Measurements from ENCODE around the gene RPS6KA2.

RPS6KA2 gene

DNA sequence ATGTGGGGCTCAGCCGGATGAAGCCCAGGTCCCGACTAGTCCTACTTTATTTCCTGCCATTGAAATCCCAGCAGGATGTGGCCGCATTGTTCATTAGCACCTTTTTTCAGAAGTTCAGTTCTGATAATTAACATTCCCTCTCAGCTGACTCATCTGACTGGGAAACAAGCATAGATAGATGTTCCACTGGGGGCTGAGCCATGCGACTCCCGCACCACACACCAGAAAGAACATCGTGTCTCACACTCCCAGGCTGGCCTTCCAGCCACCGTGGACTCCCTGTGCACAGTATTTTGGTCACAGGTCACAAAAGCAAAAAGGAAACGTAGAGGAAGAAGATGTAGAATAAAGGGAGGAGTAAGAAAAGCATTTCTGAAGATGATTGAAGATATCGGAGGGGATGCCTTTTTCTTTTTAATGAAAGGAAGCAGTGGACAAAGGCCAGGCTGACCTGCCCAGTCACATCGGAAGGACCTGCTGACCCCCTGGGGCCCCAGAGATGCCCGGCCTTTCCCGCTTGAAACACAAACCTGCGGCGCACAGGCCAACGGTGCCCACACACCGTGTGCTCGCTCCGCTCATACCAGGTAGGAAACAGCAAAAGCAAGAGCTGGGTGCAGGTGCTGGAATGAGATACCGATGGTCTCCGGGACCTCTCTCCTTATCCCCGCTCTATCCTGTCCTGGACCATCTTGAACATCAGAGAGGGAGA, 11.8 kb downstream of the RPS6KA2 start:
- no peak overlapping the region for H3K27ac ChIP-seq (ENCODE audit: low read depth, low read length)
- no peak overlapping the region for H3K4me3 ChIP-seq (ENCODE audit: low read length)
- H3K4me1 ChIP-seq (ENCODE audit: control insufficient read depth, insufficient read depth, low read length) = peaks cover 10% of the 10 kb centered on the region
- H3K27me3 ChIP-seq (ENCODE audit: control insufficient read depth, insufficient read depth, low read length) = no peaks in the 10 kb centered on the region
- no peak overlapping the region for H3K9ac ChIP-seq (ENCODE audit: low read length)
- H3K36me3 ChIP-seq (ENCODE audit: control insufficient read depth, insufficient read depth, low read length) = no peaks in the 10 kb centered on the region

DNA sequence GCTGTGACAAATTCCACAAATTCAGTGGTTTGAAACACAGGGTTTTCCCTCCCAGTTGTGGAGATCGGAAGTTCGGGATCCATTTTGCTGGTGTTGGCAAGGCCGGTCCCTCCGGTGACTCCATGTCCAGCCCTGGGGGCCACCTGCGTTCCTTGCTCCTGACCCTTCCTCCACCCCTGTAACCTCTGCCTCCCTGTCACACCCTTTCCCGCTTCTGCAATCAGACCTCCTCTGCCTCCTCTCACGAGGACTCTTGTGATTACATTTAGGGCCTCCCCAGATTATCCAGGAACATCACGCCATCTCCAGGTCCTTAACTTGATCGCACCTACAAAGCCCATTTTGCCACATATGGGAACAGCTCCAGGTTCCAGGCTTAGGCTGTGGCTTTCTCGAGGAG, 12.5 kb downstream of the RPS6KA2 start:
- Histone ChIP-seq H3K4me3 (ENCODE audit: low read length) (no peak overlapping the region), H3K27me3 (ENCODE audit: control insufficient read depth, insufficient read depth, low read length) (no peaks in the 10 kb centered on the region), H3K4me1 (ENCODE audit: control insufficient read depth, insufficient read depth, low read length) (peaks cover 4% of the 10 kb centered on the region), H3K9ac (ENCODE audit: low read length) (no peak overlapping the region), H3K36me3 (ENCODE audit: control insufficient read depth, insufficient read depth, low read length) (no peaks in the 10 kb centered on the region), H3K27ac (ENCODE audit: low read depth, low read length) (no peak overlapping the region)

GRCh38 chr6:166614171-166614583, 12.9 kb downstream of the RPS6KA2 start:
- Histone ChIP-seq H3K4me3 (ENCODE audit: low read length) (no peak overlapping the region), H3K36me3 (ENCODE audit: control insufficient read depth, insufficient read depth, low read length) (no peaks in the 10 kb centered on the region), H3K27ac (ENCODE audit: low read depth, low read length) (no peak overlapping the region), H3K4me1 (ENCODE audit: control insufficient read depth, insufficient read depth, low read length) (peaks cover under 1% of the 10 kb centered on the region), H3K9ac (ENCODE audit: low read length) (no peak overlapping the region), H3K27me3 (ENCODE audit: control insufficient read depth, insufficient read depth, low read length) (no peaks in the 10 kb centered on the region)

DNA sequence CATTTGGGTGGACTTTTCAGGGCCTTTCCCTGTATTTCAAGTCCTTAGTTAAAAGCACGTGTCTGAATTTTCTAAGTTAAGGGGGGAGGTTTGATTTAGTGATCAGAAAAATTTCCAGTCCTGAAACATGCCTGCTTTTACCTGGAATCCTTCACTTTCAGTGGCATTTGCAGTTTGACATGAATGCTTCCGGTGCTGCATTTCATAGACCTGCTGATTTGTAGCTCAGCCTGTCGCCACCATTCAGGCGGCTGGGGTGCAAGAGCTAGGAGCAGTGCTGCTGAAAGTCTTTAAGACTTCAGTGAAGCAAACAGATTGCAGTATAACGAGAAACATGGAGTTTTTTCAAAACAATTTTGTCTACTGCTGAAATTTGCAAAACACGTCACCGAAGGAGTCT, 14.0 kb downstream of the RPS6KA2 start:
- no peaks in the 10 kb centered on the region for H3K36me3 ChIP-seq (ENCODE audit: control insufficient read depth, insufficient read depth, low read length)
- no peaks in the 10 kb centered on the region for H3K4me1 ChIP-seq (ENCODE audit: control insufficient read depth, insufficient read depth, low read length)
- H3K27me3 ChIP-seq (ENCODE audit: control insufficient read depth, insufficient read depth, low read length) = no peaks in the 10 kb centered on the region
- no peak overlapping the region for H3K27ac ChIP-seq (ENCODE audit: low read depth, low read length)
- H3K4me3 ChIP-seq (ENCODE audit: low read length) = no peak overlapping the region
- H3K9ac ChIP-seq (ENCODE audit: low read length) = no peak overlapping the region

DNA sequence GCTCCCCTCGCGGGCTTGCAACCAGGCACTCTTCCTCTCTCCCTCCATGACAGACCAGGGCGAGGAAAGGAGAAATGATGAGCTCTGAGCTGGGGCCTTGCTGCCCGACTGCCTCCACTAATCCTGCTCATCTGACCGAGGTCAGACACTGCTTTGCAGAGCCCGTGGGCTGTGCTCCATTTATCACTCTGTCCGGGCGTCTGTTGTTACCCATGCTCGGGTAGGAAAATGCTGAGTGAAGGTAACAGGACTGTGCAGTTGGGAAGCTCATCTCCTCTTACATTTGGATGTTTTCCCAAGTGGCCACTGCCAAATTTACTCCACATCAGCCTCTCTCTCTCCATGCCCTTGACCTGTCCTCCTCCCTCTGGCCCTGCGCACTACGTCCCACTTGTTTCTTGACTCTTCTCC, 14.6 kb downstream of the RPS6KA2 start:
- no peaks in the 10 kb centered on the region for H3K27me3 ChIP-seq (ENCODE audit: control insufficient read depth, insufficient read depth, low read length)
- H3K36me3 ChIP-seq (ENCODE audit: control insufficient read depth, insufficient read depth, low read length) = no peaks in the 10 kb centered on the region
- no peak overlapping the region for H3K9ac ChIP-seq (ENCODE audit: low read length)
- H3K4me1 ChIP-seq (ENCODE audit: control insufficient read depth, insufficient read depth, low read length) = no peaks in the 10 kb centered on the region
- no peak overlapping the region for H3K4me3 ChIP-seq (ENCODE audit: low read length)
- H3K27ac ChIP-seq (ENCODE audit: low read depth, low read length) = no peak overlapping the region

GRCh38 chr6:166611631-166612030, 15.4 kb downstream of the RPS6KA2 start:
- Histone ChIP-seq H3K27ac (ENCODE audit: low read depth, low read length) (no peak overlapping the region), H3K27me3 (ENCODE audit: control insufficient read depth, insufficient read depth, low read length) (no peaks in the 10 kb centered on the region), H3K4me1 (ENCODE audit: control insufficient read depth, insufficient read depth, low read length) (no peaks in the 10 kb centered on the region)

DNA sequence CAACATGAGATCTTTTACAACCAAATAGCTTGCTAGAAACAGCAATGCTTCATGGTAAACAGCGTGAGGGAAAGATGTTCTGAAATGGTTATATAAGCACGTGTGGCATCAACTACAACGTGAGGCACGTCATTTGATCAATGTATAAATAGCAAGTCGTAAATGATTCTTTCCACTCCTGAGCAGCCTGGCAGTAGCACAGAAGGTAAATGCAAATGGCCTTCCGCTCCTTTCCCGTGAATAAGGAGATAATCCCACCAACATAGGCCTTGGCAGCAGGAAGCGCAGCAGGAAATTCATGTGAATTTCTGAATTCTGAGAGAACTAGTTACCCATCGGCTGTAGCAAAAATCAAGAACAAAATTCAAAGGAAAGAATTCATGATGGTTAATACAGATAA, 17.0 kb downstream of the RPS6KA2 start:
- Histone ChIP-seq H3K4me1 (ENCODE audit: control insufficient read depth, insufficient read depth, low read length) (no peaks in the 10 kb centered on the region), H3K36me3 (ENCODE audit: control insufficient read depth, insufficient read depth, low read length) (no peaks in the 10 kb centered on the region), H3K27ac (ENCODE audit: low read depth, low read length) (no peak overlapping the region)

More at GRCh38 chr6:166611631-166612030, 15.4 kb downstream of the RPS6KA2 start:
- H3K36me3 ChIP-seq (ENCODE audit: control insufficient read depth, insufficient read depth, low read length) = no peaks in the 10 kb centered on the region
- H3K9ac ChIP-seq (ENCODE audit: low read length) = no peak overlapping the region
- H3K4me3 ChIP-seq (ENCODE audit: low read length) = no peak overlapping the region

DNA sequence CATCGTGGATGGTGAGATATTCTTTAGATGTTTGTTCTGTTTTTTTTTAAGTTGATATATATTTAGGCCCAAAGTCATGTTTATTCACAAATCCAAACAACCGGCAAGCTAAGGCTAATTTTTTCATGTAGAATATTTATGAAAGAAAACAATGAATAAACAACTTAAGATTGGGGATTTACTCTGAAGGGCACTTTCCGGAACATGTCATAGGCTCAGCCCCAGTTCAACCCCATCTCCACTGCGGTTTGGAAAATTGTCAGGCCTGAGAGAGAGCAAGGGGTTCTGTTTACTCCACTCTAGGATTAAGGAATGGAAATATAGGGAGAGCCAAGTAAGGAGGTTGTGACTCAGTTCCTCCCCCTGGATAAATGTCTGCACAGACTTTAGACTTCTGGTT, 18.3 kb downstream of the RPS6KA2 start:
- H3K27ac ChIP-seq (ENCODE audit: low read depth, low read length) = no peak overlapping the region
- H3K27me3 ChIP-seq (ENCODE audit: control insufficient read depth, insufficient read depth, low read length) = no peaks in the 10 kb centered on the region
- no peak overlapping the region for H3K9ac ChIP-seq (ENCODE audit: low read length)
- no peak overlapping the region for H3K4me3 ChIP-seq (ENCODE audit: low read length)
- no peaks in the 10 kb centered on the region for H3K4me1 ChIP-seq (ENCODE audit: control insufficient read depth, insufficient read depth, low read length)
- no peaks in the 10 kb centered on the region for H3K36me3 ChIP-seq (ENCODE audit: control insufficient read depth, insufficient read depth, low read length)

More for the DNA sequence above, 17.0 kb downstream of the RPS6KA2 start:
- Histone ChIP-seq H3K4me3 (ENCODE audit: low read length) (no peak overlapping the region), H3K27me3 (ENCODE audit: control insufficient read depth, insufficient read depth, low read length) (no peaks in the 10 kb centered on the region), H3K9ac (ENCODE audit: low read length) (no peak overlapping the region)

GRCh38 chr6:166605752-166606151, 21.3 kb downstream of the RPS6KA2 start:
- Histone ChIP-seq H3K9ac (ENCODE audit: low read length) (no peak overlapping the region), H3K4me1 (ENCODE audit: control insufficient read depth, insufficient read depth, low read length) (peaks cover 2% of the 10 kb centered on the region), H3K27ac (ENCODE audit: low read depth, low read length) (no peak overlapping the region), H3K36me3 (ENCODE audit: control insufficient read depth, insufficient read depth, low read length) (no peaks in the 10 kb centered on the region), H3K27me3 (ENCODE audit: control insufficient read depth, insufficient read depth, low read length) (no peaks in the 10 kb centered on the region), H3K4me3 (ENCODE audit: low read length) (no peak overlapping the region)

- Histone ChIP-seq H3K4me3 (ENCODE audit: low read length) (no peak overlapping the region), H3K4me1 (ENCODE audit: control insufficient read depth, insufficient read depth, low read length) (peaks cover 2% of the 10 kb centered on the region), H3K27me3 (ENCODE audit: control insufficient read depth, insufficient read depth, low read length) (no peaks in the 10 kb centered on the region), H3K27ac (ENCODE audit: low read depth, low read length) (no peak overlapping the region), H3K36me3 (ENCODE audit: control insufficient read depth, insufficient read depth, low read length) (no peaks in the 10 kb centered on the region), H3K9ac (ENCODE audit: low read length) (no peak overlapping the region)
Measured at GRCh38 chr6:166604911-166605310, 22.1 kb downstream of the RPS6KA2 start.

DNA sequence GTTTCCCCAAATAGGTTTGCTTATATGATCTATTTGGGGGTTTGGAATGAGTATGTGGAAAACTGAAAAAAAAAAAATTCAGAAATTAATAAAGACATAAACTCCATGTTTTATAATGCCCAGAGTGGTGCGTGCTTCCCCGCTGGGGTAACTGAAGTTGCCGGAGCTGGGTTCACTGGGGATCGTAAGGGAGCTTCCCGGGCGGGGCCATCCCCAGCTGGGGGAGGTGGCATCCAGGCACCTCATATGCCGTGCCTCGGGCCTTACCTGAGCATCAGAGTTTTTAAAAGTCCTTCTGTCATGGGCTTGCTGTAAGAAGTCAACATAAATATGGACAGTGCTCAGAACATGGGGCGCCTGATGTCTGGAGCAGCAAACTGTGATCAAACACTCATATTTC, 22.7 kb downstream of the RPS6KA2 start:
- peaks cover 2% of the 10 kb centered on the region for H3K4me1 ChIP-seq (ENCODE audit: control insufficient read depth, insufficient read depth, low read length)
- no peak overlapping the region for H3K27ac ChIP-seq (ENCODE audit: low read depth, low read length)
- no peak overlapping the region for H3K9ac ChIP-seq (ENCODE audit: low read length)
- no peaks in the 10 kb centered on the region for H3K27me3 ChIP-seq (ENCODE audit: control insufficient read depth, insufficient read depth, low read length)
- H3K4me3 ChIP-seq (ENCODE audit: low read length) = no peak overlapping the region
- H3K36me3 ChIP-seq (ENCODE audit: control insufficient read depth, insufficient read depth, low read length) = no peaks in the 10 kb centered on the region

DNA sequence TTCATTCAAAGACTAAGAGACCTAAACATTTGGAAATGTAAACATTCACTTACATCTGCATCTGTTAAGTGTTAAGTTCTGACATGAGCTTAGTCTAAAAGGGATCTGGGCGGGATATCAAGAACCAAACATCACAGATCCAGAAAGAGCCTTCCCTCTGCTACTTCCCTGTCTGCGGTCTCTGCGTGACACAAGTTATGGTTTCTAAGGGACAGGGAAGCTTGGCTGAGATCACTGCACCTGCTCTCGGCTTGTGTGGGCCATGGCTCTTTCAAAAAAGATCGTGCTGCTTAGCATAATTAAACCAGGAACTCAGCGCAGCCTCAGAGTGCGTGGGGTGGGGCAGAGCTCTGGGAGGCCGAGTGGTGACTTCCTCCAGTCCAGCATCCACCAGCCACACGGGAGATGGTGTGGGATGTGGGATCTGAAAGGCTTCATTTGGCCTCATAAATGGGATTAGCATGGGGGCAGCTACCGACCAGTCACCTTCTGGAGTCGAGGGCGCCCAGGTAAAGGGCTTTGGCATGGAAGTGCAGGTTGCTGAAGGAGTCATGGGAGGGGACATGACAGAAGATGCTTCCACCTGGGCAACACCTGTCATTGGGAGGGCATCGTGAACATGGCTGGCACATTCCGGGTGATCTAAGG, 23.9 kb downstream of the RPS6KA2 start:
- Histone ChIP-seq H3K36me3 (ENCODE audit: control insufficient read depth, insufficient read depth, low read length) (no peaks in the 10 kb centered on the region), H3K4me1 (ENCODE audit: control insufficient read depth, insufficient read depth, low read length) (peaks cover 9% of the 10 kb centered on the region), H3K9ac (ENCODE audit: low read length) (no peak overlapping the region), H3K27me3 (ENCODE audit: control insufficient read depth, insufficient read depth, low read length) (no peaks in the 10 kb centered on the region), H3K4me3 (ENCODE audit: low read length) (peak overlapping the region; percentile 19), H3K27ac (ENCODE audit: low read depth, low read length) (no peak overlapping the region)

- no peaks in the 10 kb centered on the region for H3K27me3 ChIP-seq (ENCODE audit: control insufficient read depth, insufficient read depth, low read length)
- H3K9ac ChIP-seq (ENCODE audit: low read length) = no peak overlapping the region
- no peak overlapping the region for H3K4me3 ChIP-seq (ENCODE audit: low read length)
- H3K27ac ChIP-seq (ENCODE audit: low read depth, low read length) = no peak overlapping the region
- H3K36me3 ChIP-seq (ENCODE audit: control insufficient read depth, insufficient read depth, low read length) = no peaks in the 10 kb centered on the region
- peaks cover 17% of the 10 kb centered on the region for H3K4me1 ChIP-seq (ENCODE audit: control insufficient read depth, insufficient read depth, low read length)
Measured at GRCh38 chr6:166601956-166602355, 25.1 kb downstream of the RPS6KA2 start.
